ENCODE results near the gene TBX1. TPM values are rescaled to one million over a fixed set of nuclear protein-coding genes. Genes with fewer than 3 reads are reported as not detected.
A peak's percentile ranks its signal among the peaks of the same experiment; 100 is the strongest.

The TBX1 gene
- total and polyA plus RNA-seq, 2 of the 13 experiments (the other 11 are each of a cell fraction or from before 2014, with no cell fraction given) = not detected

GRCh38 chr22:19720999-19721329, 39.6 kb upstream of the TBX1 start (continued):
- TF ChIP-seq SP140L (CRISPR knock-in tag; IDR thresholded peaks at IDR 0.05; ENCODE audit: borderline replicate concordance) = no peak
- TF ChIP-seq ZNF615 (CRISPR knock-in tag; IDR thresholded peaks at IDR 0.05; ENCODE audit: borderline replicate concordance) = no peak
- TF ChIP-seq FOXA1 (IDR thresholded peaks at IDR 0.05) = no peak
- no peak for TF ChIP-seq FOXA1 (CRISPR knock-in tag; IDR thresholded peaks at IDR 0.05)
- no peak for TF ChIP-seq NR2C2 (CRISPR knock-in tag; IDR thresholded peaks at IDR 0.05; ENCODE audit: borderline replicate concordance)
- no peak for TF ChIP-seq TBX2 (CRISPR knock-in tag; IDR thresholded peaks at IDR 0.05; ENCODE audit: borderline replicate concordance)
- no peak for TF ChIP-seq ZC3H13 (CRISPR knock-in tag; IDR thresholded peaks at IDR 0.05)

DNA sequence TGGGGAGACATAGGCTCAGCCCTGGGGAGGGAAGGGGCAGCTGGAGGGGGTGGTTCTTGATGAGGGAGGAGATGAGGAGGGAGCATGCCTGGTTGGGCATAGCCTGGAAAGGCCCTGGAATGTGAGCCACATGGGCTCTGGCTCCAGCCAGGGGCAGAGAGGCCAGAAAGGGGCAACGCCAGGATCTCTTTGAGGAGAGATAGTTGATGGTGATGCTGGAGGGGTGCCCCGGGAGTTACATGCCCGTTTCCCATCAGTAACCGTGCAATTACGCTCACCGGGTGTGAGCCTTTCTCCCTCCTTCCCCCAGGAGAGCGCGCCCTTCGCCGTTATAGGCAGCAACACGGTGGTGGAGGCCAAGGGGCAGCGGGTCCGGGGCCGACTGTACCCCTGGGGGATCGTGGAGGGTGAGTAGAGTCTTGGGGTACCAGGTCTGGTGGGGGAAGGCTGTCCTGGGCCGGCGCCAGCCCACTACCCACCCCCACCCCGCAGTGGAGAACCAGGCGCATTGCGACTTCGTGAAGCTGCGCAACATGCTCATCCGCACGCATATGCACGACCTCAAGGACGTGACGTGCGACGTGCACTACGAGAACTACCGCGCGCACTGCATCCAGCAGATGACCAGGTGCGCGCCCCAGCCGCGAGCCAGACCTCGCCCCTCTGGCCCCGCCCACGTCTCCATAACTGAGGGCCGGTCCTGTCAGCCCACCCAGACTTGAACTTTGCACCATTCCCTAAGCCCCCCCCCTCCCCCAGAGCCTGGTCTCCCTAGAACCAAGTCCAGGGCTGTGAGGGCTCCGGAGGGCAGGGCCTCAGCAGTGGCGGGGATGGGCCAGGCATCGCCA, 39.0 kb upstream of the TBX1 start:
- no peaks in the 10 kb centered on the region for H3K79me2 ChIP-seq (ENCODE audit: insufficient read depth, low read length)
- peak; percentile 6; the same call in 1 of the 3 replicates for ATAC-seq
- FAIRE-seq = no peak
- TF ChIP-seq ZNF446 (CRISPR knock-in tag; IDR thresholded peaks at IDR 0.05) (no peak), ZBTB8A (CRISPR knock-in tag; IDR thresholded peaks at IDR 0.05; ENCODE audit: borderline replicate concordance, low read depth) (no peak), ZEB1 (IDR thresholded peaks at IDR 0.05; ENCODE audit: insufficient replicate concordance, low read depth) (no peak), ZNF512B (CRISPR knock-in tag; IDR thresholded peaks at IDR 0.05; ENCODE audit: borderline replicate concordance) (no peak), MAX (IDR thresholded peaks at IDR 0.05) (peak; percentile 18; the same call in 1 of the 2 replicates), ZBTB7B (CRISPR knock-in tag; IDR thresholded peaks at IDR 0.05) (0 out of 2 replicates have a peak, but pooled peaks have one; percentile 45), SNAPC4 (CRISPR knock-in tag; IDR thresholded peaks at IDR 0.05) (no peak)

More for the DNA sequence above, 39.0 kb upstream of the TBX1 start:
- DNase-seq (ENCODE audit: low spot score) = peak; percentile 32
- no peak overlapping the region for H2AFZ ChIP-seq (ENCODE audit: low read length)
- 46% methylated on average over 14 of the region's 44 CpGs for WGBS (ENCODE audit: low lambda C conversion rate)
- no TSS peak for BruUV-seq (replicated peaks)
- H3K4me2 ChIP-seq (ENCODE audit: low read depth, low read length) = peak overlapping the region; percentile 12; the same call in 1 of the 2 replicates
- peak overlapping the region in 1 of 3 experiments; percentile 73; a peak in 2 of 6 replicates for H3K4me3 ChIP-seq (replicated peaks in 1 of 3; ENCODE audit: insufficient read depth in 1 of 3, low read depth in 2 of 3, low read length in 3 of 3)
- no peaks in the 10 kb centered on the region for H3K36me3 ChIP-seq (replicated peaks in 1 of 2; ENCODE audit: control insufficient read depth in 1 of 2, insufficient read depth in 2 of 2, low read length in 2 of 2)
- H3K9ac ChIP-seq (ENCODE audit: insufficient read depth, low read depth, low read length) = no peak overlapping the region
- 0 out of 2 replicates have a peak, but pooled peaks cover 8% of the 10 kb centered on the region for H4K20me1 ChIP-seq (ENCODE audit: insufficient read depth, low read length)
- no peaks in the 10 kb centered on the region for H3K9me3 ChIP-seq (ENCODE audit: low read length)
- H3K27ac ChIP-seq (ENCODE audit: extremely low read length, insufficient read depth, low read length) = no peak overlapping the region
- peaks cover 20 to 79% of the 10 kb centered on the region in 2 experiments for H3K27me3 ChIP-seq (ENCODE audit: control insufficient read depth in 1 of 2, insufficient read depth in 2 of 2, low read length in 2 of 2)
- in situ Hi-C loops (cut with HindIII; ENCODE audit: extremely low pct_ligation_motif_present, low pct_unique_long_range_greater_than_20kb) (loop anchor here (5.0 kb wide), 1 partner anchor 44 kb away; no protein-coding TSS in a partner anchor), intact Hi-C loops (cut with micrococcal nuclease; ENCODE audit: unreplicated experiment) (no loop called here)
- H3K4me1 ChIP-seq (ENCODE audit: insufficient read depth, low read length) = peaks cover 37% of the 10 kb centered on the region
- ChIA-PET CTCF (ENCODE audit: low intra/inter-chr PET ratio, low total read pairs) (no interaction called here), POLR2A (no interaction called here)
